Measurements from ENCODE around the gene MYO6.

The MYO6 gene

DNA sequence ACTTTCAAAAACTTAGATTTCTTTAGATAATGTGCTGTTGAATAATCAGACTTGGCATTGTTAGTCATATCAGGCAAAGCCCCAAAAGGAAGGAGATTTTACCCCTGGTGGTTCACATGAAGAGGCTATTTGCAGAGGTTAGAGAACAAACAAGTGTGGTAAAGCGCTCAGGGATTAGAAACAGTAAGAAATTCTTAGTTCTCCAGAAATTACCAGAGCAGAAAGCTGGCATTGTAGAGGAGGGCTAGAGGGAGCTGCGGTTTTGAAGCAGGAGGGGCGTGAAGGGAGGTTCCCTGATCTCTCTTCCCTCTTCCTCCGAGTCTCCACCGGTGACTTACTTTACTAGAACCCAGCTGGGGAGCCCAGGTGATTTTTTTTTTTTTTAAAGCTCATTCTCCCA, 10.2 kb downstream of the MYO6 start:
- H3K36me3 ChIP-seq (ENCODE audit: control insufficient read depth in 2 of 2, insufficient read depth in 1 of 2, low read length in 2 of 2) = no peaks in the 10 kb centered on the region; a peak in 1 of 3 replicates
- TF ChIP-seq ZNF747 (tag by site-specific recombination; IDR thresholded peaks at IDR 0.05) (no peak), MZF1 (tag by site-specific recombination; IDR thresholded peaks at IDR 0.05; ENCODE audit: borderline replicate concordance) (0 out of 2 replicates have a peak, but pooled peaks have one; percentile 50), ZNF777 (tag by site-specific recombination; IDR thresholded peaks at IDR 0.05; ENCODE audit: borderline replicate concordance) (no peak), ZNF654 (tag by site-specific recombination; IDR thresholded peaks at IDR 0.05; ENCODE audit: low read depth) (no peak), SP7 (tag by site-specific recombination; IDR thresholded peaks at IDR 0.05) (no peak), ZNF596 (tag by site-specific recombination; IDR thresholded peaks at IDR 0.05) (no peak), ZEB2 (tag by site-specific recombination; IDR thresholded peaks at IDR 0.05) (no peak), ZNF24 (tag by site-specific recombination; IDR thresholded peaks at IDR 0.05) (no peak), ZNF629 (tag by site-specific recombination; IDR thresholded peaks at IDR 0.05) (no peak), ZNF175 (tag by site-specific recombination; IDR thresholded peaks at IDR 0.05) (no peak), WT1 (tag by site-specific recombination; IDR thresholded peaks at IDR 0.05) (peak; percentile 35; the same call in 1 of the 2 replicates)
- TF ChIP-seq, protein P1, sequence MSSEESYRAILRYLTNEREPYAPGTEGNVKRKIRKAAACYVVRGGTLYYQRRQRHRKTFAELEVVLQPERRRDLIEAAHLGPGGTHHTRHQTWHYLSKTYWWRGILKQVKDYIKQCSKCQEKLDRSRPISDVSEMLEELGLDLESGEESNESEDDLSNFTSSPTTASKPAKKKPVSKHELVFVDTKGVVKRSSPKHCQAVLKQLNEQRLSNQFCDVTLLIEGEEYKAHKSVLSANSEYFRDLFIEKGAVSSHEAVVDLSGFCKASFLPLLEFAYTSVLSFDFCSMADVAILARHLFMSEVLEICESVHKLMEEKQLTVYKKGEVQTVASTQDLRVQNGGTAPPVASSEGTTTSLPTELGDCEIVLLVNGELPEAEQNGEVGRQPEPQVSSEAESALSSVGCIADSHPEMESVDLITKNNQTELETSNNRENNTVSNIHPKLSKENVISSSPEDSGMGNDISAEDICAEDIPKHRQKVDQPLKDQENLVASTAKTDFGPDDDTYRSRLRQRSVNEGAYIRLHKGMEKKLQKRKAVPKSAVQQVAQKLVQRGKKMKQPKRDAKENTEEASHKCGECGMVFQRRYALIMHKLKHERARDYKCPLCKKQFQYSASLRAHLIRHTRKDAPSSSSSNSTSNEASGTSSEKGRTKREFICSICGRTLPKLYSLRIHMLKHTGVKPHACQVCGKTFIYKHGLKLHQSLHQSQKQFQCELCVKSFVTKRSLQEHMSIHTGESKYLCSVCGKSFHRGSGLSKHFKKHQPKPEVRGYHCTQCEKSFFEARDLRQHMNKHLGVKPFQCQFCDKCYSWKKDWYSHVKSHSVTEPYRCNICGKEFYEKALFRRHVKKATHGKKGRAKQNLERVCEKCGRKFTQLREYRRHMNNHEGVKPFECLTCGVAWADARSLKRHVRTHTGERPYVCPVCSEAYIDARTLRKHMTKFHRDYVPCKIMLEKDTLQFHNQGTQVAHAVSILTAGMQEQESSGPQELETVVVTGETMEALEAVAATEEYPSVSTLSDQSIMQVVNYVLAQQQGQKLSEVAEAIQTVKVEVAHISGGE (tag by site-specific recombination; conservative IDR thresholded peaks at IDR 0.05; ENCODE audit: low read depth) = no peak
- TF ChIP-seq, protein P2, sequence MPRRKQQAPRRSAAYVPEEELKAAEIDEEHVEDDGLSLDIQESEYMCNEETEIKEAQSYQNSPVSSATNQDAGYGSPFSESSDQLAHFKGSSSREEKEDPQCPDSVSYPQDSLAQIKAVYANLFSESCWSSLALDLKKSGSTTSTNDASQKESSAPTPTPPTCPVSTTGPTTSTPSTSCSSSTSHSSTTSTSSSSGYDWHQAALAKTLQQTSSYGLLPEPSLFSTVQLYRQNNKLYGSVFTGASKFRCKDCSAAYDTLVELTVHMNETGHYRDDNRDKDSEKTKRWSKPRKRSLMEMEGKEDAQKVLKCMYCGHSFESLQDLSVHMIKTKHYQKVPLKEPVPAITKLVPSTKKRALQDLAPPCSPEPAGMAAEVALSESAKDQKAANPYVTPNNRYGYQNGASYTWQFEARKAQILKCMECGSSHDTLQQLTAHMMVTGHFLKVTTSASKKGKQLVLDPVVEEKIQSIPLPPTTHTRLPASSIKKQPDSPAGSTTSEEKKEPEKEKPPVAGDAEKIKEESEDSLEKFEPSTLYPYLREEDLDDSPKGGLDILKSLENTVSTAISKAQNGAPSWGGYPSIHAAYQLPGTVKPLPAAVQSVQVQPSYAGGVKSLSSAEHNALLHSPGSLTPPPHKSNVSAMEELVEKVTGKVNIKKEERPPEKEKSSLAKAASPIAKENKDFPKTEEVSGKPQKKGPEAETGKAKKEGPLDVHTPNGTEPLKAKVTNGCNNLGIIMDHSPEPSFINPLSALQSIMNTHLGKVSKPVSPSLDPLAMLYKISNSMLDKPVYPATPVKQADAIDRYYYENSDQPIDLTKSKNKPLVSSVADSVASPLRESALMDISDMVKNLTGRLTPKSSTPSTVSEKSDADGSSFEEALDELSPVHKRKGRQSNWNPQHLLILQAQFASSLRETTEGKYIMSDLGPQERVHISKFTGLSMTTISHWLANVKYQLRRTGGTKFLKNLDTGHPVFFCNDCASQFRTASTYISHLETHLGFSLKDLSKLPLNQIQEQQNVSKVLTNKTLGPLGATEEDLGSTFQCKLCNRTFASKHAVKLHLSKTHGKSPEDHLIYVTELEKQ (tag by site-specific recombination; IDR thresholded peaks at IDR 0.05; ENCODE audit: borderline replicate concordance) = no peak
- TF ChIP-seq, protein P3, sequence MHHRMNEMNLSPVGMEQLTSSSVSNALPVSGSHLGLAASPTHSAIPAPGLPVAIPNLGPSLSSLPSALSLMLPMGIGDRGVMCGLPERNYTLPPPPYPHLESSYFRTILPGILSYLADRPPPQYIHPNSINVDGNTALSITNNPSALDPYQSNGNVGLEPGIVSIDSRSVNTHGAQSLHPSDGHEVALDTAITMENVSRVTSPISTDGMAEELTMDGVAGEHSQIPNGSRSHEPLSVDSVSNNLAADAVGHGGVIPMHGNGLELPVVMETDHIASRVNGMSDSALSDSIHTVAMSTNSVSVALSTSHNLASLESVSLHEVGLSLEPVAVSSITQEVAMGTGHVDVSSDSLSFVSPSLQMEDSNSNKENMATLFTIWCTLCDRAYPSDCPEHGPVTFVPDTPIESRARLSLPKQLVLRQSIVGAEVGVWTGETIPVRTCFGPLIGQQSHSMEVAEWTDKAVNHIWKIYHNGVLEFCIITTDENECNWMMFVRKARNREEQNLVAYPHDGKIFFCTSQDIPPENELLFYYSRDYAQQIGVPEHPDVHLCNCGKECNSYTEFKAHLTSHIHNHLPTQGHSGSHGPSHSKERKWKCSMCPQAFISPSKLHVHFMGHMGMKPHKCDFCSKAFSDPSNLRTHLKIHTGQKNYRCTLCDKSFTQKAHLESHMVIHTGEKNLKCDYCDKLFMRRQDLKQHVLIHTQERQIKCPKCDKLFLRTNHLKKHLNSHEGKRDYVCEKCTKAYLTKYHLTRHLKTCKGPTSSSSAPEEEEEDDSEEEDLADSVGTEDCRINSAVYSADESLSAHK (tag by site-specific recombination; IDR thresholded peaks at IDR 0.05) = peak; percentile 33; the same call in 1 of the 2 replicates
- no peak overlapping the region for H3K4me3 ChIP-seq (ENCODE audit: low read depth, low read length)
- peaks cover 18% of the 10 kb centered on the region for H3K4me1 ChIP-seq (ENCODE audit: control insufficient read depth, insufficient read depth, low read length)
- ChIA-PET POLR2A (interaction anchor here (0.6 kb wide), 1 partner anchor 516 kb away, joined by 3 read pairs; no protein-coding TSS in a partner anchor), CTCF (no interaction called here)
- no peak overlapping the region for H3K27ac ChIP-seq (ENCODE audit: extremely low read depth, low read depth, low read length)
- H3K9me3 ChIP-seq (ENCODE audit: control insufficient read depth, insufficient read depth, low read depth, low read length) = no peaks in the 10 kb centered on the region

DNA sequence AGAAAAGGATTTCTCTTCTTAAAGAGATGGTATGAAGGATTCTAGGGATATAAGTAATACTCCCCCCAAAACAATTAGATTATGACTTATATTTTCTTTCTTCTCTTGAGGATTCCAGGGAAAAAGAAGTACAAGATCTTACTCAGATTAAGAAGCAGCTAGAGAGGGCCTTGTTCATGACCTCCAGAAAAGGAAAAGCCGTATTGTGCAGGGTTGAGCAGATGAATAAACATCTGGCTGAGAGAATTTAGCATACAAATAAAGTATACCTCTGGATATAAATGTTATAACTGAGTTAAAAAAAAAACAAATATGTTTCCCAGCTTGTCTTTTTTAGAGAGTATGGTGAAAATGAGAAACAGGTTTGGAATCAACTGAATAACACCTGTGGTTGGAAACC, 11.3 kb downstream of the MYO6 start:
- Histone ChIP-seq H3K36me3 (ENCODE audit: control insufficient read depth in 2 of 2, insufficient read depth in 1 of 2, low read length in 2 of 2) (no peaks in the 10 kb centered on the region; a peak in 1 of 3 replicates), H3K9me3 (ENCODE audit: control insufficient read depth, insufficient read depth, low read depth, low read length) (no peaks in the 10 kb centered on the region), H3K27ac (ENCODE audit: extremely low read depth, low read depth, low read length) (no peak overlapping the region), H3K4me3 (ENCODE audit: low read depth, low read length) (no peak overlapping the region), H3K4me1 (ENCODE audit: control insufficient read depth, insufficient read depth, low read length) (peaks cover 14% of the 10 kb centered on the region)
- CTCF ChIA-PET = interaction anchor here (0.7 kb wide), 1 partner anchor 31 kb away, joined by 3 read pairs; no protein-coding TSS in a partner anchor
- POLR2A ChIA-PET = no interaction called here
- TF ChIP-seq ZNF473 (tag by site-specific recombination; IDR thresholded peaks at IDR 0.05) (no peak), ZNF214 (tag by site-specific recombination; IDR thresholded peaks at IDR 0.05; ENCODE audit: borderline replicate concordance) (no peak), ZNF324 (tag by site-specific recombination; IDR thresholded peaks at IDR 0.05) (no peak), HOXD13 (CRISPR knock-in tag; IDR thresholded peaks at IDR 0.05; ENCODE audit: borderline replicate concordance) (no peak), ZNF558 (tag by site-specific recombination; IDR thresholded peaks at IDR 0.05) (no peak), ZNF16 (tag by site-specific recombination; IDR thresholded peaks at IDR 0.05; ENCODE audit: low read depth) (no peak), ZNF302 (tag by site-specific recombination; IDR thresholded peaks at IDR 0.05; ENCODE audit: low read depth) (no peak), KLF8 (tag by site-specific recombination; IDR thresholded peaks at IDR 0.05) (no peak), ZFP3 (tag by site-specific recombination; IDR thresholded peaks at IDR 0.05; ENCODE audit: low read depth) (no peak), ZNF654 (tag by site-specific recombination; IDR thresholded peaks at IDR 0.05; ENCODE audit: low read depth) (no peak), ZBTB7A (tag by site-specific recombination; IDR thresholded peaks at IDR 0.05; ENCODE audit: low read depth) (no peak), ZNF549 (tag by site-specific recombination; IDR thresholded peaks at IDR 0.05) (no peak), ZNF404 (tag by site-specific recombination; IDR thresholded peaks at IDR 0.05) (no peak), KLF1 (tag by site-specific recombination; IDR thresholded peaks at IDR 0.05) (no peak), KLF7 (tag by site-specific recombination; IDR thresholded peaks at IDR 0.05; ENCODE audit: borderline replicate concordance) (no peak)
